D341Med (cell line): ENCODE measurements around the gene CACNA2D3.

Experiments
- DNase-seq: peaks from one replicate; pipeline ENCODE4 v3.0.0; 2012; ENCODE audit warnings: low spot score

The CACNA2D3 gene

DNA sequence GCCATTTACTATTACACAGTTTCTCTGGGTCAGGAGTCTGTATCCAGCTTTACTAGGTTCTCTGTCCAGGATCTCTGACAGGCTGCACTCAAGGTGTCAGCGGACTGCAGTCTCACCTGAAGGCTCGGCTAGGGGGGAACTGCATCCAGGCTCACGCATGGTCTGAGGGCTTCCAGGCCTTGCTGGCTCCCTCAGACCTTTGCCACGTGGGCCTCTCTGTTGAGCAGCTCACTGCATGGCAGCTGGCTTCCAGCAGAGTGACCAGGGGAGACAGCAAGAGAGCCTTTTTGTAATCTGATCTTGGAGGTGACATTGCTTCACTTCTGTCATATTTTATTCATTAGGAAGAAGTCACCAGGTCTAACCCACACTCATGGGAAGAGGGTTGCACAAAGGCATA lies 152.3 kb downstream of the CACNA2D3 start:
- no peak for DNase-seq

DNA sequence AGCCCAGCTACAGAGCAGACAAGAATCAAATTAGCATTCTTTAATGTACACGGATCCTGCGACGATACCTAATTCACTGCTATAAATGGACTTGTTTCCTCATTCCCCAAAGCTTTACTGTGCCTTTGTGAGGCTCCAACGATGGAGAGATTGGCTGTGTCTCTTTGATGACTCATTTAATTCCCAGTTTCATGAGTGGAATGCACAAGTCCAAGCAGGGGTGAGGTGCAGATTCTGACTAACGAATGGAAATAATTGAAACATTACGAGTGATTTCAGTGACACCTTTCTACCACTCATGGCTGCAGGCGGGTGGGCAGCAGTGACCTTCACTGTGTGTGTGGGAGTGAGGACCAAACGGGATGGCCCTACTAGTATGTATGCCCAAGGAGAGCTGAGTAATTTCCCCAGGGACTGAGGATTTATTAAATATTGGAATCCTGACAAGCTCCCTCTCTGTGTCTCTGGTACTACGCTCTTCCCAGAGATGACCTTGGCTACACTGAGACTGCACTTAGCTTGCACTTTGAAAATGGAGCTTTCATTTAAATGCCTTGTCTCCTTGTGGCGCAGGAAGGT lies 156.7 kb downstream of the CACNA2D3 start:
- DNase-seq = no peak

DNA sequence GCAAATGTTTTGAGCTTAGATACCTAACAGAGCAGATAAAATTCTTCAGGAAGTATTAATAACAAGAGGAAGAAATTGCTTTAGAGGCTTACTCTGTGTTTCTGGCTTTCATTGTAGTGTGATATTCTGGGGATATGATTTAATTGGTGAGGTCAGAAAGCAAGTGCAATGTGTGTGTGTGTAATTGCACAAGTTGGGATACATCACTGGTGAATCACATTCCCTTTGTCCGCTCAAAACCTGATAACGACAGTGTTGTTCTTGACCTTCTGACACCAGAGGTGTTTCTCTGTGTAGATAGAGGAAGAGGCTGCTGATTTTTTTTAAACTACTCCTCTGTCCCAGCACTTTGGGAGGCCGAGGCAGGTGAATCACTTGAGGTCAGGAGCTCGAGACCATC lies 161.1 kb downstream of the CACNA2D3 start:
- DNase-seq = no peak

DNA sequence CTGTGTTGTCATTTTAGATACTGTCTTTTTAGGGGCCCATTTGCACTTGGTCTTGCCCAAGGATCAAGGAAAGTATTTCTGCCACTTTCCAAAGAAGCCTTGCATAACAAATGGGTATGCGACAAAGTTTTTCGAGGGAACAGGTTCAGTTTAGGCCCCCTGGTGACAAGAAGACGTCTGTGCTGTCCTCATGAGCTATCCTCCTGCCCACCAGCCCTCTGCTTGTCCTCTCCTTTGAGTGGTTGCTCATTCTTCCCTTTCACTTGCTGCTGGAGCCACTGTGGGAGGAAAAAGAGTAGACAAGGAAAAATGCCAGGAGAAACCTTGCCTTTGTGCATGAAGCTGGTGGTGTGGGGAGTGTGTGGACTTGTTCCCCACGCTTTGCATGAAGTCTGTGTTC lies 171.9 kb downstream of the CACNA2D3 start:
- no peak for DNase-seq

DNA sequence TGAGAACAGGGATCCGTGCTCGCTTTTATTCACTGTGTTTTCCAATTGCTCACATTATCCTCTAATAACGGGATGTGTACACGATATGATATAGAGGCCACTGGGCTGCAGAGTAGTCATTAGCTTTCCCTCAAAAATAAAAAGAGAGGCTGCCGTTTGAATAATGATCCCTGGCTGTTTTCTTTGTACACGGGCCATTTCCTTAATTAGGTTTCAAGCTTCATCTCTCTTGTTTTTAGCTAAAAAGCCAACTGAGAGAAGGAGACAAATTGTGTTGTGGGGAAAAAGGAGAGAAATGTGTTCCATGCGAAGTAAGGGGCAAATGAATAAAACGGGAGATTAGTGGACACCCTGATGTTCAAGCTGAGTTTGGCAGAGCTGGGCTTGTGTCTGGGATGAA lies 174.2 kb downstream of the CACNA2D3 start:
- DNase-seq = no peak

DNA sequence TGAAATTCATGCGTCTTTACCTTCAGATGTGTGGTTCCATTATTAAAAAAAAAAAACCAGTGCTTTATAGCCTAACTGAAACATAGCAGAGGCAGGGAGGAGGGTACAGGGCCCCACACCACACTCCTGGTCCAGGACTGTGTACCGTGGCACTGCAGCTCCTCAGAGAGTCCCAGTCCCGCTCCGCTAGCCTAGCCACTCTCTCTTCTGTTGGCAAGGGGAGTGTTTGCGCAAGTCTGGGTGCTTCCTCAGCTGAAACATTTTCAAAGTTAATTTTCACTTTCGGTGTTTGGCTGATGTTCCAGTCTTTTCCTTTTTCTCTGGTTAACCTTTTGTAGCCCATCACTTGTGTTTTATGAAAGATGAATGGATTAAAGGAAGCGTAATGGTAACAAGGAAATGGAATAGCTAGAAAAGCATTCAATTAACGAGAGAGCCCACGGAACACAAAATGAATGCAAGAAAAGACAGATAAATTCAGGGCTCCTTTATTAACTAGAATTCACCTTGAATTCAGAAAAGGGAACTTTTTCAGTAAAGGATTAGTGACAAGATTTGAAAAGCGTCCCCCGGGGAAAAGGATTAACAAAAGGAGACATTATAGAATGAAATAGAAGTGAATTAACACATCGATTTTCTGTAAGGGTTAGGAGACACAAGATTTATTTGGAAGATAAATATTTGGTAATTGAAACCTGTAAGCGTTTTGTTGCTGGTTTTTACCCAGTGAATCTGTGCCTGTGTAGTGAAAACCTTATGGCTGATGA lies 177.0 kb downstream of the CACNA2D3 start:
- no peak for DNase-seq

DNA sequence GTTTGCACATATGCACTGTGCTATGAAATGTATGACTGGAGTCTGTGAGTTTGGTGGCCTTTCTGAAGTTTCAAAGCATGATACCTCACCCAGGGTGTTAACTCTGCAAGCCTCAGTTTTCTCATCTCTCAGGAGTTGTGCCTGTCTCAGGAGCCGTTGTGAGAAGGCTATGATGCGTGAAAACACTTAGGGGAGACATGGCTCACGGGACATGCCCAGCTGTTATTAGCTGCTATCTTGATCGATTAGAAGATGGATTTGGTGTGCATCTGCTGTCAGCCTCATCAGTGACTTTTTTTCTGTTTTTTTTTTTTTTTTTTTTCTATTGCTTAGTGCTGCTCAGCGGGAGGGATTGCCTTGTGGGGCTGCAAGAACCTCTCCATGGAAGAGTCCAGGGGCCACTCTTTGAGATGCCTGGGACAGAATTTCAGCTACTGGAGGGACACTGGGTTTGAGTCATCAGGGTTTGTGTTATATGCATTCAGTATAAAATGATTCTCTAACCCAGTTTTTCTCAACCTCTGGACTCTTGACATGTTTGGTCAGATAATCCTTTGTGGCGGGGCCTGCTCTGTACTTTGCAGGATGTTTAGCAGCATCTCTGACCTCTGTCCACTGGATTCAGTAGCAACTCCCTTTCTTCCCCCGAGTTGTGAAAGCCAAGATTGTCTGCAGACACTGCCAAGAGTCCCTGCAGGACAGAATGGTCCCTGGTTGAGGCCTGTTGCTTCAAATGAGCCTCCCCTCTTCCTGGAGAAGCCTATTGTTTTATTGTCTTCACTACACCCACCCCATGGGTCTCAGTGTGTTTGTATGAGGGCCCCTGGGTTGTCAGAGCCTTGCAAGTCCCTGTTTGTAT lies 181.4 kb downstream of the CACNA2D3 start:
- DNase-seq = no peak

DNA sequence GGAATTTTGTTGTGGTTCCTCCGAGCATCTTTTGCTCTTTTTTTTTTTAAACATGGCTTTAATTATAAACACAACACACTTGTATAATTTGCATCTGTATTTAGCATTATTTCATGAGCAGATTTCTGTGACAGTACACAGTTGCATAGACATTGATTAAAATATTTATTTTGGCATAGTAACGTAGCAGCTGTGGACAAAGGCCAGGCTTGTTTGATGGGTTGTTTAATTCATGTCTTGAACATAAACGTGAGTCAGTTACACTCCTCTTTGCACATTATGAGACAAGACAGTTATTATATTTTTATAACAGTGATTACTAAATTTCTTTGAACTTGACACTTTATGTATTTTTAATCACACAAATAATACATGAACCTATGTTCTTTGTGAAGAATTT lies 182.5 kb downstream of the CACNA2D3 start:
- no peak for DNase-seq

DNA sequence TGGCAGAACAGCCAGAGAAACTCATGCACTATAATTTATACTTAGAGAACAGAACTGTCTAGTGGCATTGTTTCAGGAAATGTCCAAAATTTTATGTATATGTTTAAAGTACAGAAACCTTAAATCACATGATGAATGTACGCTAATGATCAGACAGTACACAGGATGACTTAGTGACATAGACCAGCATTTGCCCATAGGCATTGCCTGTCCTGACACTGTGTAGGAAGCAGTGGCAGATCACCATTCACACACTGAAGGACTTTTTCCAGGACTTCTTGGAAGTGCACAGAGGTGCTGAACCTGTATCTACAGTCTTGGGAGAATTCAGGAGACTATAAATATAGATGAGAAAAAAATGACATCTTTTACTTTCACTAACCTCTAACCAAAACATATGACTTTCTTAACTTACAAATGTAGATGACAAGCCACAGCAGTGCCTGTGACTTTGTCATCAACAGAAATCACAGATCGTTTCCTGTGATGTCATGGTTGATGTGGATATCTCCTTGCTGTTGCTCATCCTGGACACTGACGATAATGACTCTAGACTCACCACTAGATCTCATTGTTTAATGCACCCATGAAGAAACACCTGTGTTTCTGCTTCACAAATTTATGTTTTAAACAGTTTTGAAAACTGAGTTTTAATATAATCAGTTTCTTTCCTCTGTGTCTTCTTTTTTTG lies 183.2 kb downstream of the CACNA2D3 start:
- DNase-seq = no peak

DNA sequence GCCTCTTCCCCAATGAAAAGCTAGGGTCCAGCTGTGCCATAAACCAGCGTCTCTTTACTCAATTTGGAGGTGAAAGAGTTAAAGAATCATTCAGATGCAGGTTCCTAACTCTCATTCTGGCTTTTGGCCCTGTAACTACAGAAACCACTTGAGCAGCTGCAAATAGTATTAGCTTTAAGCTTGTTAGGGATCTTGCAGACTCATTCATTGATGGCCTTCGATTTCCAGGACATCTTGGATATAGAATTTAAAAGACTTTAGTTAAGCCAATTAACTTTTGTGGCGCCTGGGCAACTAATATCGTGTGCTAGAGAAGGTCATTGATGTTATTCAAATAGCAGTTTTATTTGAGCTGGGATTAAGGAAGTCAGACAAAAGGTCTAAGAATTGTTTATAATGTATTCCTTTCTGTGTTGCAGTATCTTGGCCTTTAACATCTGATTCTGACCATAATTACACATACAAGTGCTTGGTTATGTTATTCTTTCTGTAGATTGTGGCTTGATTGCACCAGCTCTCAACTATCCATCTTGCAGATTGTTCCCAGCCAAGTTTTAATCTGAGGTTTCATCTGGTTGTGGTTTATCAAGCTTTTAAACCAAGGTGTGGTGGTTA lies 185.3 kb downstream of the CACNA2D3 start:
- no peak for DNase-seq

DNA sequence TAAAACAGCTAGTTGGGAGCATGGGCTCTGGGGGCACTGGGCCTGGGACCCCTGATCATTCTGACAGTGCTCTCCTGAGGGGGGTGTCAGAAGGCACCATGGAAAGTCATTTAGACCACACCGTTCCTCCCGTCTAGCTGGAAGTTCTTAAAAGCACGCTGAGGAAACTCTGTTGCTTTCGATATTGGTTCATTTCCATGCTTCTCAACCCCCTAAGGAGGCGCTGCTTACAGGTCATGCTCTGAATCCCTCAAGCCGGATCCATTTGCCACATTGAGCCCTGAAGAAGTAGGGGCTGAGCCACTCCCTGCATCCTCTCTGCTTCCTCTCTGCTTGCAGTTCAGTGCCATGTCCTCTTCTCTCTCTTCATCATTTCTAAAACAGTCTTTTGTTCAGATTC lies 187.2 kb downstream of the CACNA2D3 start:
- DNase-seq = no peak

DNA sequence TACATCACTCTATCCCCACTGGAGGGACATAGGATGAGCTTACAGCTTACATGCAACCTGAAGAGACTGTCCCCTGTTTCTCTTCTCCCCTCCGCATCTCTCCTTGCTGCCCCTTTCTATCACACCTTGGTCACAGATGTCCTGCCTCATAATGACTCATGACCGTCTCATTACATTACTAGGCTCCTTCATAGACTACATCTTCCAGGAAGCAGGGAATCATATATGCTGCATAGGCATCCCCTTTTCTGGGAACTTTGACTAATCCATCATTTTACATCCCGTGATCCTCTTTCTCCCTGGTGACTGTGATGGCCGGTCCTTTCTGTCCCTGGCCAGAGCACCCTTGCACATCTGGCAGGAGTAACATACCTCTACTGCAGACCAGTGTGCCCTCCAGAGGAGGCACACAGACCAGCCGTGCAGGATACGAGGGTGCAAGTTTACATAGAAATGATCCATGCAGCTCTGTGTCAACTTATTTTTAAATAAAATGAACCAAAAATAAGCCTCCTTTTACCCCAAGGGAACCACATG lies 188.9 kb downstream of the CACNA2D3 start:
- no peak for DNase-seq

DNA sequence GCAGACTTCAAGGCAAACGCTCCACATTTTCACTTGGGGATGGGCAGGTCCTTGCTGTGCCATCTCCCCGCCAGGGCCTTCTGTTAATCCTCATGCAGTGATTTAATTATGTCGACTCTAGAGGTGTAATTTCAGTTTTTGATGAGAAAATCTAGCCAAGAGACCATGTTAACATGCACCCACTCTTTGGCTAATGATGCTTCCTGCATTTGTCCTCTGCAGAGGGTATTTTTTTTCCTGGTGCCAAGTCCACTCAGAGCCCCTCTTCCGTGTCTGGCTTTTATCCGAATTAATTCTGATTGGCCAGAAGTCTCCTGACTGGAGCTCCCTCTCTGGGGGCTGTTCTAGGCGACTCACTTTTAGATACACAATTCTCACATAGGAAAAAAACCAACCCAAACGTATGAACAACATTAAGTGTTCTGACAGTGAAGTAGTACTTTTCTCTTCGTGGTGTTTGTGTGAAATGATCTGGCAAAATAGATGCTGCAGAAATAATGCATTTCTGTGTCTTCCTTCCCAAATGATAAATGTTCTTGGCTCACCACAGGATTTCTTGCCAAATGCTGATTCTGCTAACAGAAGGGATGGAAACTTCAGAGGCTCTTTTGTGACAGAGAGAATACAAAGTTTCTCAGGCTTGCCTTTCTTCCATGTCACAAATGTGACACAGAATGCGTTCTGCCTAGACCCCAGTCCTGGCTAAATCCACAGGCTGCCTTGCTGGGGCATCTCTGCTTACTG lies 190.0 kb downstream of the CACNA2D3 start:
- no peak for DNase-seq

DNA sequence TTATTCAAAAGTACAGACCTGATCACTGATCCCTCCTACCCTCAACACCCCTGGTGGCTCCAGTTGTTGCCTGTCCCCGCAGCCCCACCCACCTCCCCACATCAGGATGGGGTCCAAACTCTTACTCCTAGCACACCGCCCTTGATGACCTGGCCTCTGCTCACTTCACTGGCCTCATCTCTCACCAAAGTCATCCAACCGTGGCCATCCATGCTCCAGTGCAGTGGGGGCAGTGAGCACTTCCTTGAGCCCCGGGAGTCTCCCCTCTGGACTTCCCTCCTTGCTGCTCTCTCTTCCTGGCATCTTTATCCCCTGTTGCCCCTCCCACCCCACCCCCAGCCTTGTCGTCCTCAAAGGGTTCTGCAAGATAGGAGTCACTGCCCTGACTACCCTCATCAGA lies 191.1 kb downstream of the CACNA2D3 start:
- no peak for DNase-seq

DNA sequence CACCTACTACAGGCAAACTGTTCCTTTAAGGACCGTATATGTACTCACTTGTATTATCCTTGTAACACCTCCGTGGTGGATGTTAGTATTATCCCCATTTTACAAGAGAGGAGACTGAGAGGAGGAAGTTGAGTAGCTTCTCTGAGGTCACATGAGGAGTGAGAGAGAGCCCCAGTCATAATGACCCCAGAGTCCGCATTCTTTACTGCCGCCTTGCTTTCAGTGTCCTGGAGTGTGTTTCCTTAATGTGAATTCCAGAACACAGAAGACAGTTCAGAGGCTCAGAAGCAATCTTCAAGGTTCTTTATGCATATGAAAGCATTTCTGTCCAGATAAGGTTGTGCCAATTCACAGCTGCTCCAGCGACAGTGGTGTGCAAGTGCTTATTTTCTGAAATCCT lies 199.2 kb downstream of the CACNA2D3 start:
- DNase-seq = no peak

DNA sequence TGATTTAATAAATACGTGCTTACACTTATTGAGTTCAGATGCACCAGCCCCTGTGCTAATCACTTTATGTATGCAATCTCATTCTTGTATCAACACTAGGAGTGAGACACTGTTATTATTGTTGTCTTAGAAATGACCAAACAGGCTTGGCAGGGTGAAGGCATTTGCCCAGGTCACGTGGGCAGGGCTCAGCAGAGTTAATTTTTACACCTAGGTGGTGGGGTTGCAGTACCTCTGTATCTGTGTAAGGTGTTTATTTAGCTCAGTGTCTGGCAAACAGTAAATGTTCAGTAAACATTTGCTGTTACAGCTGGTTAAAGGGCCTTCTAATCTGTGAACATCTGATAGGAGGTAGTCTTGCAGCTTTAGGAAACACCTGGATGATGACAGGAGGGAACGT lies 200.0 kb downstream of the CACNA2D3 start:
- no peak for DNase-seq

DNA sequence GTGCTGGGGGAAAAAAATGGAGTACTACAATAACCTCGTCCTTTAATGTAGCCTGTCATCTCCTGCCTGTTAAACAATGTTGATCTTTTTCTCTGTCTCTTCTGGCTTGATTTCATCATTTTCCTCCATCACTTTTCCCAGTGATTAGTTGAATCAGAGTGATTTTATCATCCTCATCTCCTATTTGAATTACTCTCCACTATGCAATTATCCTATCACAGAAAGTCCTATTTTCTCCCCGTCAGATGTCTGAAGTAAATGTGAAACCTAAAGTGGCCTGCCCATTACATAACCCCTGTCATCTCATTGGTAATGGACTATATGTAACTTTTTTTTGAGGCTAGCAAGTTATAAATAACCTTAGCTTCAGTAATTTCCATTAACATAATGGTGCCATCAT lies 201.8 kb downstream of the CACNA2D3 start:
- DNase-seq = no peak

DNA sequence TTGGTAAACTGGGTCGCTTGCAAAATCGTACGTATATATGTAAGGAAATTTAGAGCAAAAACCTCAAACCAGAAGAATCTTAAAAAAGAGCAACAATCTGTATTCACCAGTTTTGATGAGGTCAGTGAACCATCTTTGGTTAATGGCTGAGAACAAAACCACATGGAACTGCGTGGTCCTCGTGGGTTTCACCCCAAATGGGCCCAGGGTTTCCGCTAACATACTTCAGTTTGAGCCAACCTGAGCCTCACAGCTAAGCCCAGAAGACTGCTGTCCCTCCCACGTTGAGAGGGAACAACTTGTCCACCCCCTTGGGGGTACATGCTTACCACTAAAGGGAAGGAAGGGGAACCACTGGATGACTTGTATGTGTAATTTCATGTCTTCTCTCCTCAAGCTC lies 204.6 kb downstream of the CACNA2D3 start:
- no peak for DNase-seq

DNA sequence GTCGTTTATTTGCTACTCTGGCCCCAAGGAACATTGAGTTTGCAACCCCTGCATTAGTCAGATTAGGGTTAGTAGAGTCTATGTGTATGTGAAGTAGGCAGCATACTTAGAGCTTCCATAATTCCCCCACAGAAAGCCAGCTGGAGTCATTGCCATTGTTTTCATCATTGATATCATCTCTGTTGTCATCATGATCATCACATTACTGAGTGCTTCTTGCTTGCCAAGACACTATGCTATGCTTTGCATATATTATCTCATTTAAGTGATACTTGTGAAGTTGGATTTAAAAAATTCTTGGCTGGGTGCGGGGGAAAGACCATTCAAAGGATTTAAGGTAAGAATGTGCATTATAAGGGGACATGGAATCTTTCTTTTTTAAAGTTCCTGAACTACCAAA lies 209.0 kb downstream of the CACNA2D3 start:
- DNase-seq = no peak

DNA sequence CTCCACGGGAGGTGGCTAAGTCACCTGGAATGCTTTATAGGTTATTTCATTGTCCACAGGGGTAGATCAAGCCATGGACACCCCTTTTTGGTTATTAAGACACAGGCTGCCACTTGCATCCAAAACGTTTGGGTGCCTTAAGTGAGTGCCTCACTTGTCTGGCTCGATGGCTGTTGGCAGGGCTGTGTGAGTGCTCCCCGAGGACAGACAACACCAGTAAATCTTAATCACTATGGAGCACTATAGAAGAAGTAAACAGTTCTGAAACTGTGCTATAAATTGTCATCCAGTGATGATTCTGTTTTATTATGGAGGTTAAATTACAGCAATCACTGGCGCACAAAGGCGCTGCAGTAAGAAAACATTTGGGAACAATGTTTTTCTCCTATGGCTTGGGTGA lies 215.5 kb downstream of the CACNA2D3 start:
- DNase-seq = no peak

DNA sequence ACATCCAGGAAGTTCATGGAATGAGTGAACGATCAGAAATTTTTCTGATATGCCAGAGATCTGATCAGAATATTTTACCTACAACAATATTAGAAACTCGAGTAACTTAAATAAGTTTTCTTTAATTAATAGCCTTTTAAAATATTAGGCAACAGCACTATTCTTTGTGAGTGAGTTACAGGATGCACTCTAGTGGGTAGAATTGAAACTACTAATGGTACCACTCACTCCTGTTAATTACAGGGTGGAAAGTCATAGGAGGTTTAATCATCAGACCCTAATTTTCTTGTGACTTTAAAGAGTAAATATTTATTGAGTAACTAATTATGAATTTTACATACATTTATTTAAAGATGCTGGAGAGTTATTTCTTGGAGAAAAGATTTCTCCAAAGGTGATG lies 217.3 kb downstream of the CACNA2D3 start:
- DNase-seq = no peak
